ACC112 (cell line): Measurements from ENCODE around the gene DHX8.

Experiments
- H2AFZ ChIP-seq: fragments of 200-600 bp; sonication (generic); one replicate; pipeline ENCODE4 v1.6.0; 2017; ENCODE audit warnings: antibody characterized with exemption, low read length; ENCODE audit not compliant: unreplicated experiment
- H3K27ac ChIP-seq: fragments of 200-600 bp; sonication (generic); 2 replicates; pipeline ENCODE4 v1.5.1; 2014; ENCODE audit warnings: low read depth, mild to moderate bottlenecking, antibody characterized with exemption, low read length, moderate library complexity
- H3K27me3 ChIP-seq: fragments of 200-600 bp; sonication (generic); 2 replicates; pipeline ENCODE4 v1.6.1; 2014; ENCODE audit warnings: mild to moderate bottlenecking, antibody characterized with exemption, low read length, moderate library complexity, mixed read lengths; ENCODE audit not compliant: insufficient read depth
- H3K36me3 ChIP-seq: fragments of 200-600 bp; sonication (generic); 2 replicates; pipeline ENCODE4 v1.6.1; 2016; ENCODE audit warnings: mild to moderate bottlenecking, antibody characterized with exemption, low read length, moderate library complexity, mixed read lengths; ENCODE audit not compliant: insufficient read depth
- H3K4me1 ChIP-seq: fragments of 200-600 bp; sonication (generic); one replicate; pipeline ENCODE4 v1.6.1; 2016; ENCODE audit warnings: low read length, mixed read lengths; ENCODE audit not compliant: insufficient read depth, unreplicated experiment, control insufficient read depth
- H3K4me3 ChIP-seq: fragments of 200-600 bp; sonication (generic); 2 replicates; pipeline ENCODE4 v1.5.1; 2014; ENCODE audit warnings: mild to moderate bottlenecking, low read depth, low read length
- H3K79me2 ChIP-seq: fragments of 200-600 bp; sonication (generic); one replicate; pipeline ENCODE4 v1.6.0; 2016; ENCODE audit warnings: low read length; ENCODE audit not compliant: control insufficient read depth, unreplicated experiment, insufficient read depth

Gene DHX8

DNA sequence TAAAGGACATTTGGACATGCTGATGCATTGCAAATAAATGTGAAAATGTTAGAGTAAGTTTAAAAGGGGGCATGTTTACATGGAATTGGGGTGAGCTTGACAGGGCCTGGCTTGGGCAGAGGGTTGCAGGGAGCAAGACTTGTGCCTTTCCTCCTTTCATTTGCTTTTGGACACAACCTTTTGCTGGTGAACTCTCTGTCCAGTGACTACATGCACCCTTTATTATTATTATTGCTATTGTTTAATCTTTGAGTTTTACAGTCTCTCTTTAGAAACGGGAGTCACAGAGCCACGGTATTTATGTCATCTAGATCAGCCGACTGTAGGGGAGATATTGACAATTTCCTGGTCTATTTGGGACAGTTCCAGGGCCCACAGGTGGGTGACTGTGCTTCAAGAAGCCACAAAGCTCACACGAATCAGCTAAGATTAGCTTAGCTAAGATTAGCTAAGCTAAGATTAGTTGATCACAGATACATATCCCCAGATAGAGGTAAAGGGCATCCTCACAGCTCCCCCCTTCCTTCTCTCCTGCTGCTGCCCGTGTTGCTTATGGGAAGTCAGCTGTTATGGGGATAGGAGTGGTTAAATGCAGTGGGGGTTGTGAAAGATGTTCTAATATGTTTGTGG, 91.2 kb downstream of the DHX8 start:
- Histone ChIP-seq H3K36me3 (no peaks in the 10 kb centered on the region), H3K4me3 (no peak overlapping the region), H2AFZ (no peak overlapping the region), H3K27ac (no peak overlapping the region), H3K27me3 (no peaks in the 10 kb centered on the region), H3K79me2 (no peaks in the 10 kb centered on the region), H3K4me1 (peaks cover 34% of the 10 kb centered on the region)
